HG02763 (cell line): ENCODE results near the gene TMPRSS11F.
A peak's percentile ranks its signal among the peaks of the same experiment; 100 is the strongest.
"Not testable (repeated sequence)": the region's sequence is repeated elsewhere in the genome, so short reads cannot be mapped to it uniquely, and the experiment has no call there.

Source experiments
- ATAC-seq: cut with Tn5 transposase; IDR thresholded peaks from one replicate; pipeline ENCODE4 v1.9.1; 2021; ENCODE audit warnings: mild to moderate bottlenecking, moderate library complexity; ENCODE audit not compliant: unreplicated experiment

TMPRSS11F gene

GRCh38 chr4:68129793-68130192, at the start of gene TMPRSS11F:
TMPRSS11F (minus strand) TSS chr4:68129869; CDS start chr4:68129820, 49 bp downstream.
- ATAC-seq, result no peak

DNA sequence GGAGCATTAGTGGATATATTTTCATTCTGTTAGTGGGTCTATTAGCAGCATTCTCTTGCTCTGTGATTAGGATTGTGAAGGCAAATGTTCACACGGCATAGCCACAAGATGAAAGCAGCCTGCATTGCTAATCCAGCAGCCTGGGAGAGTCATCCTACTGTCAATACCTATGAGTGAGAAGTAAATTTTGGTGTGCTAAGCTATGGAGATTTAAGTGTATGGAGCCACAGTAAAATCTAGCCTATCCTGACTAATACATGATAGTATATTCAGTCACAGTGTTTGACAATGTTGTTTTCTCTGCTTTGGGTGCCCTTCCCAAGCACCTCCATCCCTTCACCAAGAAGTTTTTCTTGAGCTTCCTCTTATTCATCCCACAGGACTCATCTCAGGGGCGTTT, 47.2 kb upstream of the TMPRSS11F start:
- no peak for ATAC-seq

DNA sequence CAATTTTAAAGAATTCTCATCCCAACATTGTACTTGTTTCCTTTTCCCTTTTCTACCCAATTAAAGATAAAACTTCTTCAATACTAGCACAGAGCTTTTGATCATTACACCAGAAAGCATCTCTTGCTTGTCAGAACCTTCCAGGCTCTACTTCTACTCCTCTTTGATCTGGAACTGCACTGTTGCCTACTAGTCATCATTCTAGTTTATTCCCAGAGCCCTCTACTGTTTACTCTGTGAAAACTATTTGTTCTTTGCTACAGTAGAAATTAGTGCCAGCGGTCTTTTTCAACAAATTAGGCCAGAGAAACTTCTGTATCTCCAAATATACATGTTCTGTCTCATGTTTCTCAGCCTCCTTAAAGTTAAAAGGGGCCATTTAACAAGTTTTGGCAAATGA, 46.8 kb upstream of the TMPRSS11F start:
- no peak for ATAC-seq

DNA sequence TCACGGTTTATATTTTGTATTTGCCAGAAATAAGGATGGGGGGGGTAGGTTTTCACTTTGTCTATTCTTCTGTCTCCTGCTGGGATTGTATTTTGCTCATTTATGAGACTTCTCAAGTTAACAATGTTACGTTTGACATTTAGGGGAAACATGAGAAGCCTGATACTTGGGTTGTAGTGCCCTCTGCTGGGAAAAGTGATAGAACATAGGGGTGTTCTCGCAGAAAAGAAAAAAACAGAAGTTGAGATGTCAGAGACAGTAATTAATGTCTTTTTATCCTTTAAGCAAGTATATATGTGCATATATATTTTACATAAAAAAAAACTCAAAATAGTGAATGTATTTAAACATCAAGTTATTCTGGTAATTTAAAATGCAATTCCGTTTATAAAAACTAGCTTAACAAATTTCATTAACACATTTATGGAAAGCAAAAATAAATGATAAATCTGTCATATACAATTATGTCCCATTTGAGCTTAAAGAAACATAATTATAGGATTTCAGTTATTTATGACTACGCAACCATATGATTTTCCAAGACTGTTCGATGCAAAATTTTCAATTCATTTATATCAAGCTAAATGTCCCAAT, 46.0 kb upstream of the TMPRSS11F start:
- peak; percentile 75 for ATAC-seq

DNA sequence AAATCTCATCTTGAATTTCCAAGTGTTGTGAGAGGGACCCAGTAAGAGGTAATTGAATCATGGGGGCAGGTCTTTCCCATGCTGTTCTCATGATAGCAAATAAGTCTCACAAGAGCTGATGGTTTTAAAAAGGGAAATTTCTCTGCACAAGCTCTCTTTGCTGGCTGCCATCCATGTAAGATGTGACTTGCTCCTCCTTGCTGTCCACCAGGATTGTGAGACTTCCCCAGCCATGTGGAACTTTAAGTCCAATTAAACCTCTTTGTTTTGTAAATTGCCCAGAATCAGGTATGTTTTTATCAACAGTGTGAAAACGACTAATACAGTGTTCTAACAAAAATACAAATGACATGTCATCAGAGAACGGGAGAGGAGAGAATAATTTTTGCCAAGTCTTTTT, 44.7 kb upstream of the TMPRSS11F start:
- not testable (repeated sequence) for ATAC-seq

DNA sequence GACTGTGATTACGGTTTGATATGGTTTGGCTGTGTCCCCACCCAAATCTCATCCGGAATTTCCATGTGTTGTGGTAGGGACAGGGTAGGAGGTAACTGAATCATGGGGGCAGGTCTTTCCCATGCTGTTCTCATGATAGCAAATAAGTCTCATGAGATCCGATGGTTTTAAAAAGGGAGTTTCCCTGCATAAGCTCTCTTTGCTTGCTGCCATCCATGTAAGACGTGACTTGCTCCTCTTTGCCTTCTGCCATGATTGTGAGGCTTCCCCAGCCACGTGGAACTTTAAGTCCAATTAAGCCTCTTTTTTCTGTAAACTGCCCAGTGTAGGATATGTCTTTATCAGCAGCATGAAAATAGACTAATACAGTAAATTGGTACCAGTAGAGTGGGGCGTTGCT, 42.5 kb upstream of the TMPRSS11F start:
- ATAC-seq, result not testable (repeated sequence)

- ATAC-seq, result no peak
These were observed 38.0 kb upstream of the TMPRSS11F start for GRCh38 chr4:68167706-68168105.

GRCh38 chr4:68167166-68167565, 37.5 kb upstream of the TMPRSS11F start:
- no peak for ATAC-seq

- ATAC-seq, result no peak
These were observed 34.1 kb upstream of the TMPRSS11F start for GRCh38 chr4:68163754-68164153.

- no peak for ATAC-seq
These were observed 32.5 kb upstream of the TMPRSS11F start for GRCh38 chr4:68162196-68162595.

GRCh38 chr4:68152411-68152810, 22.7 kb upstream of the TMPRSS11F start:
- ATAC-seq, result no peak

DNA sequence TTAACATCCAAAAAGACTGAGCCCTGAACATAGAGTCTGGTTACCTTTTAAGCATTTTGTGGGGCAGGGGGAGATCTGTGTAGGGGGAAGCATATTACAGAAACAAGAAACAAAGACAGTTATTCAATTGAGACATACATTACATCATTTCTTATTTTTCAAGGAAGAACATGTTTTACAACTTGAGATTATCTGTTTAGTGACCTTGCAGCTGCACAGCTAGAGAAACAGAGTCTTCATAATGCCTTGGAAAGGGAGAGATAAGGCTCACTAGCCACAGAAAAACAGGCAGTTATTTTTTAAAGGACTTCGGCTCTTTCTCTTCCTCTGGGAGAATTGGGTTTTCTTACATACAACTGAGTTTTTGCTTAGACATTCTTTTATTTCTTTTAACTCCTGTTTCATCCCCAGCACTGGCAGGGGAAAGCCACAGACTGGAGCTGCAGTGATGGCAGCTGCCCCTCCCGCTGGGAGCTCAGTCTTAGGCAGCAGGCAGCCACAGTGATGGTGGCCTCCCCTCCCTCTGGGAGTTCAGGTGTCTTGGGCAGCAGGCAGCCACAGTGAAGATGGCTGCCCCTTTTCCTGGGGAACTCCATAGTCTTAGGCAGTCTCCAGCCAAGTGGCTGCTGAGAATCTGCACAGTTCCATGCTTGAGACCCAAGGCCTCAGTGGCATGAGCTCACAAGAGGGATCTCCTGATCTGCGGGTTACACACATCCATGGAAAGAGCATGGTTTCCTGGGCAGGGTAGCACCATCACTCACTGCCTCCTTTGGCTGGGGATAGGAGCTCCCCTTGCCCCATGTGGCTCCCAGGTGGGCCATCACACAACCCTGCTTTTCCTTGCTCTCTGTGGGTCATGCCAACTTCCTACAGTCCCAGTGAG, 19.4 kb upstream of the TMPRSS11F start:
- no peak for ATAC-seq

GRCh38 chr4:68147079-68147478, 17.4 kb upstream of the TMPRSS11F start:
- no peak for ATAC-seq

GRCh38 chr4:68145261-68145660, 15.6 kb upstream of the TMPRSS11F start:
- no peak for ATAC-seq

- no peak for ATAC-seq
These were observed 12.2 kb upstream of the TMPRSS11F start for GRCh38 chr4:68141852-68142251.

GRCh38 chr4:68132342-68132741, 2.7 kb upstream of the TMPRSS11F start:
- ATAC-seq, result no peak

DNA sequence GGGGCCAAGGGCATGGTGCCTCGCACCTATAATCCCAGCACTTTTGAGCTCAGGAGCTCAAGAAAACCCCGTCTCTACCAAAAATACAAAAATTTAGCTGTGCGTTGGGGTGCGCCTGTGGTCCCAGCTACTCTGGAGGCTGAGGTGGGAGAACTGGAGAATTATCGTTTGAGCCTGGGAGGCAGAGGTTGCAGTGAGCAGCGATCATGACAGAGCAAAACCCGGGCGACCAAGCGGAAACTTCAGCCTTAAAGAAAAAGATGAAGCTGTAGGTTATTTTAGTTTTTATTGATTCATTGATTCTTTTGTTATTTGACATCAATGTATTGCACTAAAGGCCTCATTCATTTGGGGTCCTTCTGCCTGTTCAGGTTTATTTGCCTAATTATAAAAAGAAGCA, 5.4 kb downstream of the TMPRSS11F start:
- ATAC-seq, result no peak

GRCh38 chr4:68123525-68123924, 6.1 kb downstream of the TMPRSS11F start:
- no peak for ATAC-seq

DNA sequence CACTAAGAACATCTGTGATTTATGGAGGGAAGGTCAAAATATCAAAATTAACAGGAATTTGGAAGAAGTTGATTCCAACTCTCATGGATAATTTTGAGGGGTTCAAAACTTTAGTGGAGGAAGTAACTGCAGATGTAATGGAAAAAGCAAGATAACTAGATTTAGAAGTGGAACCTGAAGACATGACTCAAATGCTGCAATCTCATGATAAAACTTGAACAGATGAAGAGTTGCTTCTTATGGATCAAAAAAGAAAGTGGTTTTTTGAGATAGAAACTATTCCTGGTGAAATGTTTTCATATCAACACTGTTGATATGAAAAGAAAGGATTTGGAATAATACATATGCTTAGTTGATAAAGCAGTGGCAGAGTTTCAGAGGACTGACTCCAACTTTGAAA, 9.7 kb downstream of the TMPRSS11F start:
- ATAC-seq, result no peak

- ATAC-seq, result no peak
These were observed 19.2 kb downstream of the TMPRSS11F start for GRCh38 chr4:68110441-68110840.

DNA sequence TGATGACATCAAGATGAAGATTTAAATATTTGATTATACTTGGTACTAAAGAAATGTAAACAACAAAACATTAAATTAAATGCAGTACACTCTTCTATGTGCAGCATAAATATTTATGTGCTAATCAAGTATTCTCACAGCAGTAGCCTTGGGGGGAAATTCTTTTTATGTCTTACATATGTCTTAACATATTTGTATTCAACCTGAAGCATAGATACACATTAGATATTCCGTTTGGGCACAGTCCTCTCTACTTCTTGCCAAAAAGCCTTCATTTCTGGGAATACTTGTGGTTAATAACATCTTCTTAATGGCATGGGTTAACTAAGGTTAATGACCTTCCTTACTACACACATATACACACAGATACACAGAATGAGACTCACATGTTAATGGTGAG, 19.8 kb downstream of the TMPRSS11F start:
- no peak for ATAC-seq

DNA sequence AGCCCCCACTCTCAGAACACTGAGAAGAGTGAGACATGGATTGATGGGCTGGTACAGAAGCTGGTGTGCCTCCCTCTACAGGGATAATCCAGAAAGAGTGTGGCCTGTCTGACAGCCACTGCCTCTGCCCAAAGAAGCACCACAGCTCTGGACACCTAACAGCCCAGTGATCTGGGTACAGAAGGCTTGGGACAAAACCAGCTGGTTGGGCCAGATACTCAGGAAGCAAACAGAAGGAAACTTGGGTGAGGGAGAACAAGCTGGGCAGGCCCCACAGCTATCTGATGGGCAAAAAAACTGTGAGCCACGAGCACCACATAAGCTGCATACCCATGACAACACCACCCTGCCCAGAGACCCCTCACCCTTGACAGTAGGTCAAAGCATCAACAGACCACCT, 46.9 kb downstream of the TMPRSS11F start:
- no peak for ATAC-seq
